ENCODE measurements around the gene SORL1. TPM values are rescaled to one million over a fixed set of nuclear protein-coding genes. Genes with fewer than 3 reads are reported as not detected.

The SORL1 gene
- total and polyA plus RNA-seq, 2 of the 8 experiments (the other 6 are each of a cell fraction or from before 2014, with no cell fraction given) = 38.1 to 65.5 TPM

GRCh38 chr11:121561716-121562115, 109.6 kb downstream of the SORL1 start:
- H3K23me2 ChIP-seq (ENCODE audit: low read depth, low read length) = no peaks in the 10 kb centered on the region
- no peaks in the 10 kb centered on the region for H4K20me1 ChIP-seq (replicated peaks in 1 of 2; ENCODE audit: control insufficient read depth in 1 of 2, insufficient read depth in 2 of 2, low read length in 2 of 2)
- H3K79me2 ChIP-seq (ENCODE audit: control insufficient read depth in 1 of 2, insufficient read depth in 2 of 2, low read length in 2 of 2) = no peaks in the 10 kb centered on the region
- 80% methylated on average over 5 of the region's 5 CpGs; no CpG with 5 or more reads in 1 of the 2 experiments for WGBS, 2 experiments (ENCODE audit: extremely low coverage in 1 of 2, insufficient coverage in 1 of 2, insufficient read length in 1 of 2, insufficient replicate concordance in 2 of 2, low coverage in 1 of 2, low lambda C conversion rate in 2 of 2, missing lambda C conversion rate in 1 of 2)
- H3K14ac ChIP-seq (ENCODE audit: insufficient read length) = no peak overlapping the region
- no peak overlapping the region for H4K5ac ChIP-seq (ENCODE audit: insufficient read length, low read depth, low read length)
- H2BK15ac ChIP-seq (ENCODE audit: low read length) = no peak overlapping the region
- H3K18ac ChIP-seq (ENCODE audit: extremely low read depth, low read length) = no peak overlapping the region
- H2BK20ac ChIP-seq (ENCODE audit: low read length) = no peak overlapping the region
- no peak overlapping the region for H3K9ac ChIP-seq (replicated peaks in 1 of 4; ENCODE audit: extremely low read depth in 1 of 4, low read depth in 3 of 4, low read length in 3 of 4)
- H3K27me3 ChIP-seq (replicated peaks in 1 of 4; ENCODE audit: control insufficient read depth in 3 of 4, extremely low read depth in 1 of 4, insufficient read depth in 3 of 4, low read length in 3 of 4) = no peaks in the 10 kb centered on the region
- H3K4me2 ChIP-seq (ENCODE audit: insufficient read depth in 1 of 2, low read depth in 2 of 2, low read length in 2 of 2) = no peak overlapping the region
- no peaks in the 10 kb centered on the region for H3K9me3 ChIP-seq (ENCODE audit: insufficient read depth in 2 of 2, low read depth in 1 of 2, low read length in 1 of 2)
- H3K79me1 ChIP-seq (ENCODE audit: low read depth, low read length) = no peaks in the 10 kb centered on the region; the same call in 1 of the 2 replicates
- H3K36me3 ChIP-seq (ENCODE audit: control insufficient read depth in 2 of 4, insufficient read depth in 4 of 4, low read length in 3 of 4) = peaks cover 14 to 31% (median 26%) of the 10 kb centered on the region in 4 experiments; a peak in 7 of 8 replicates
- H2BK12ac ChIP-seq (ENCODE audit: low read depth, low read length) = no peak overlapping the region
- no peak for DNase-seq (ENCODE audit: low read depth in 1 of 2, low spot score in 2 of 2)
- no peak overlapping the region for H2AK5ac ChIP-seq (ENCODE audit: low read depth, low read length)
- no peak for FAIRE-seq
- ChIA-PET POLR2A (ENCODE audit: partially characterized antibody) (no interaction called here), CTCF (ENCODE audit: partially characterized antibody) (no interaction called here)
- no peak overlapping the region for H3K23ac ChIP-seq (ENCODE audit: insufficient read length)
- TF ChIP-seq SUZ12 (IDR thresholded peaks at IDR 0.05; ENCODE audit: low read length) (no peak), ATF3 (IDR thresholded peaks at IDR 0.05; ENCODE audit: insufficient read depth, low read depth, low read length) (no peak)
- no peak overlapping the region for H3K4me3 ChIP-seq (ENCODE audit: extremely low read depth in 1 of 4, insufficient read depth in 2 of 4, low read depth in 3 of 4, low read length in 4 of 4)
- H4K91ac ChIP-seq (replicated peaks; ENCODE audit: insufficient read length, low read length) = no peak overlapping the region
- no peak overlapping the region for H3K56ac ChIP-seq (replicated peaks; ENCODE audit: insufficient read length, low read depth, low read length)
- H3K4me1 ChIP-seq (replicated peaks in 1 of 4; ENCODE audit: control insufficient read depth in 3 of 4, insufficient read depth in 4 of 4, low read length in 3 of 4) = peaks cover 0 to 5% (median 2%) of the 10 kb centered on the region in 4 experiments; a peak in 2 of 7 replicates
- no peak overlapping the region for H2AFZ ChIP-seq (ENCODE audit: low read length)
- no peak overlapping the region for H3K27ac ChIP-seq (ENCODE audit: low read depth, low read length)
- H2BK5ac ChIP-seq (ENCODE audit: low read depth, low read length) = no peak overlapping the region
- H3K4ac ChIP-seq (replicated peaks; ENCODE audit: insufficient read length, low read depth, low read length) = no peak overlapping the region
- H2BK120ac ChIP-seq (replicated peaks; ENCODE audit: low read depth, low read length) = no peak overlapping the region
- H4K8ac ChIP-seq (ENCODE audit: extremely low read depth, insufficient read depth, low read length) = no peak overlapping the region

Measured in H1 (cell line).